Measurements from ENCODE around the gene SCGB1C2.

DNA sequence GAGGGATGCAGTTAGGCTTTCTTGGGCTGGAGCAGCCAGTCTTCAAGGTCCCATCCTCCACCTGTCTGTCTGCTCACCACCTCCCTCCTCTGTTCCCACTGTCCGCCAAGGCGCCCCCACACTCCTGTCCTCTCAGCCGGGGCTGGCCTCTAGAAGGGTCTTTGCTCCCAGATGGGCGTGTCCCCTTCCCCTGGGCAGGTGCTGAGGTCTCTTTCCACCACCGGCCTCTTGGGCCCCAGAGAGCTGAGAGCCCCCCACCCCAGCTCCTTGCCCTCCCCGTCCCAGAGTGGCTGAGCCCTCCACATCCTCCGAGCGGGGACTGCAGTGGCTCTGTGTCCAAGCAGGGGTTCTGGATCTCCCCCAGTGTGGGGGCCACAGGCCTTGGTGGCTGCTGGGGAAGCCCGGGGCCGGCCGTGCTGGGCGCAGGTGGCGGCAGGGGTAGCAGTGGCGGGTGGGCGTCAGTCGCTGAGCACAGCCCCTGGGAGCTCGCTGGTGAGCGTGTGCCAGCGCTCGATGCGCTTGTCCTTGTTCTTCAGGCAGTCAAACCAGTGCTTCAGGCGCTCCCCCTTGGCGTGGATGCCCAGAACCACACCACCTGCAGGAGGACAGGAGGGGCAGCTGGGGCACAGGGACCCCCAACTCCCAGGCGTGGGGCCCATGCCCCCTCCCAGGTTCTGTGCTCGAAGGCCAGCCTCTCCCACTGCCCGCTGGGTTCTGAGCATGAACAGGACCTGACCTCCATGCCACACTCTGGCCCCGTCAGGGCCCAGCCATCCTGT, 9.8 kb downstream of the SCGB1C2 start:
- TF ChIP-seq EZH2 (IDR thresholded peaks at IDR 0.05; ENCODE audit: low read length): no peak
- TF ChIP-seq, protein P1, sequence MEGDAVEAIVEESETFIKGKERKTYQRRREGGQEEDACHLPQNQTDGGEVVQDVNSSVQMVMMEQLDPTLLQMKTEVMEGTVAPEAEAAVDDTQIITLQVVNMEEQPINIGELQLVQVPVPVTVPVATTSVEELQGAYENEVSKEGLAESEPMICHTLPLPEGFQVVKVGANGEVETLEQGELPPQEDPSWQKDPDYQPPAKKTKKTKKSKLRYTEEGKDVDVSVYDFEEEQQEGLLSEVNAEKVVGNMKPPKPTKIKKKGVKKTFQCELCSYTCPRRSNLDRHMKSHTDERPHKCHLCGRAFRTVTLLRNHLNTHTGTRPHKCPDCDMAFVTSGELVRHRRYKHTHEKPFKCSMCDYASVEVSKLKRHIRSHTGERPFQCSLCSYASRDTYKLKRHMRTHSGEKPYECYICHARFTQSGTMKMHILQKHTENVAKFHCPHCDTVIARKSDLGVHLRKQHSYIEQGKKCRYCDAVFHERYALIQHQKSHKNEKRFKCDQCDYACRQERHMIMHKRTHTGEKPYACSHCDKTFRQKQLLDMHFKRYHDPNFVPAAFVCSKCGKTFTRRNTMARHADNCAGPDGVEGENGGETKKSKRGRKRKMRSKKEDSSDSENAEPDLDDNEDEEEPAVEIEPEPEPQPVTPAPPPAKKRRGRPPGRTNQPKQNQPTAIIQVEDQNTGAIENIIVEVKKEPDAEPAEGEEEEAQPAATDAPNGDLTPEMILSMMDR (optimal IDR thresholded peaks at IDR 0.05 in 1 of 3, IDR thresholded peaks at IDR 0.05 in 1 of 3, conservative IDR thresholded peaks at IDR 0.05 in 1 of 3; ENCODE audit: extremely low read depth in 1 of 3, insufficient read depth in 2 of 3, low read length in 3 of 3): no peak

Data from keratinocyte (primary cell).